SK-N-SH (cell line): ENCODE measurements around the gene GALNT5. TPM values are rescaled to one million over a fixed set of nuclear protein-coding genes. Genes with fewer than 3 reads are reported as not detected.

Experiments
- CTCF ChIA-PET: fragments of 300-600, 350-600 bp; formaldehyde crosslinking; extraction: SDS; loops from one replicate; lab custom pipeline; 2021; lab: Yijun Ruan, JAX
- POLR2A ChIA-PET: fragments of 350-600 bp; sonication (Branson Sonifier 250); formaldehyde crosslinking; extraction: SDS; loops from one replicate; lab custom pipeline; 2020; ENCODE audit warnings: antibody characterized with exemption, inconsistent platforms; lab: Yijun Ruan, JAX
- DNase-seq: peaks from one replicate; pipeline ENCODE4 v3.0.0; 2012
- H2AFZ ChIP-seq: fragments of 200-600 bp; sonication (generic); 2 replicates; pipeline ENCODE4 v1.8.1; 2016; ENCODE audit warnings: antibody characterized with exemption, mild to moderate bottlenecking, low read depth
- H3F3A ChIP-seq: fragments of 200-600 bp; sonication (generic); replicated peaks from 2 replicates; pipeline ENCODE3; 2016; ENCODE audit warnings: antibody characterized with exemption, mild to moderate bottlenecking; ENCODE audit not compliant: insufficient read depth
- H3K27ac ChIP-seq, 2 experiments: fragments of 200-500 bp in 1 of 2; fragments of 200-600 bp in 1 of 2; sonication (Bioruptor generic) in 1 of 2; sonication (generic), shearing (Covaris generic) in 1 of 2; 2 replicates each; pipeline versions ENCODE4 v1.5.1 to v1.6.1; 2014 to 2016; ENCODE audit warnings: low read depth in 2 of 2, inconsistent platforms in 1 of 2, low read length in 1 of 2, mild to moderate bottlenecking in 1 of 2, mixed read lengths in 1 of 2
- H3K27me3 ChIP-seq: fragments of 200-600 bp; sonication (generic), shearing (Covaris generic); 2 replicates; pipeline ENCODE4 v1.6.1; 2016; ENCODE audit warnings: mixed run types; ENCODE audit not compliant: insufficient read depth
- H3K36me3 ChIP-seq, 2 experiments: fragments of 200-500 bp in 1 of 2; fragments of 200-600 bp in 1 of 2; sonication (Bioruptor generic) in 1 of 2; sonication (generic) in 1 of 2; replicated peaks in 1 of 2; 2 replicates each; pipeline versions ENCODE3 to v1.5.1; 2014 to 2016; ENCODE audit warnings: low read length in 1 of 2, mild to moderate bottlenecking in 1 of 2; ENCODE audit not compliant: insufficient read depth in 2 of 2, control insufficient read depth in 1 of 2
- H3K4me1 ChIP-seq, 2 experiments: fragments of 200-500 bp in 1 of 2; fragments of 200-600 bp in 1 of 2; sonication (Bioruptor generic) in 1 of 2; sonication (generic), shearing (Covaris generic) in 1 of 2; 2 replicates each; pipeline versions ENCODE4 v1.5.1 to v1.6.1; 2014 to 2016; ENCODE audit warnings: low read depth in 1 of 2, low read length in 1 of 2, mixed run types in 1 of 2; ENCODE audit not compliant: insufficient read depth in 2 of 2, control insufficient read depth in 1 of 2
- H3K4me2 ChIP-seq: fragments of 200-600 bp; sonication (generic), shearing (Covaris generic); 2 replicates; pipeline ENCODE4 v1.6.1; 2017; ENCODE audit warnings: mixed run types
- H3K4me3 ChIP-seq, 2 experiments: fragments of 200-500 bp in 1 of 2; fragments of 200-600 bp in 1 of 2; sonication (Bioruptor generic) in 1 of 2; sonication (generic), shearing (Covaris generic) in 1 of 2; 2 replicates each; pipeline versions ENCODE4 v1.5.1 to v1.8.1; 2014 to 2016; ENCODE audit warnings: low read depth in 2 of 2, inconsistent platforms in 1 of 2, low read length in 1 of 2, mild to moderate bottlenecking in 1 of 2, mixed read lengths in 1 of 2, moderate library complexity in 1 of 2
- H3K79me2 ChIP-seq: fragments of 200-600 bp; sonication (generic); 2 replicates; pipeline ENCODE4 v1.8.1; 2017; ENCODE audit warnings: mild to moderate bottlenecking; ENCODE audit not compliant: insufficient read depth
- H3K9ac ChIP-seq: fragments of 200-600 bp; sonication (generic); 2 replicates; pipeline ENCODE4 v1.6.1; 2017; ENCODE audit warnings: mixed run types
- H3K9me2 ChIP-seq: fragments of 200-600 bp; sonication (generic); 2 replicates; pipeline ENCODE4 v1.6.1; 2017; ENCODE audit warnings: mixed run types
- H3K9me3 ChIP-seq: fragments of 200-600 bp; sonication (generic); 2 replicates; pipeline ENCODE4 v1.6.1; 2017; ENCODE audit warnings: mixed run types, mild to moderate bottlenecking, moderate library complexity
- H4K20me1 ChIP-seq: fragments of 200-600 bp; sonication (generic); 2 replicates; pipeline ENCODE4 v1.6.1; 2017; ENCODE audit warnings: mild to moderate bottlenecking, mixed run types; ENCODE audit not compliant: insufficient read depth
- CHD2 ChIP-seq: fragments of 150-350 bp; IDR thresholded peaks from 2 replicates; pipeline ENCODE4 v1.6.1; 2018; ENCODE audit warnings: low read length; ENCODE audit not compliant: partially characterized antibody
- CTCF ChIP-seq: fragments of 200-600 bp; sonication (generic); IDR thresholded peaks from 2 replicates; pipeline ENCODE4 v1.6.1; 2017; ENCODE audit warnings: antibody characterized with exemption, mild to moderate bottlenecking, moderate library complexity
- ELF1 ChIP-seq: IDR thresholded peaks from 2 replicates; pipeline ENCODE4 v1.4.0; 2012
- EP300 ChIP-seq, 2 experiments: IDR thresholded peaks; 2 replicates each; pipeline versions ENCODE4 v1.4.0 to v1.6.1; 2012; ENCODE audit warnings: borderline replicate concordance in 1 of 2, low read depth in 1 of 2, low read length in 1 of 2
- FOSL2 ChIP-seq: IDR thresholded peaks from 2 replicates; pipeline ENCODE4 v1.4.0; 2012; ENCODE audit warnings: low read depth, mild to moderate bottlenecking, moderate library complexity, borderline replicate concordance
- FOXJ3 ChIP-seq: sonication (generic); formaldehyde crosslinking; IDR thresholded peaks from 2 replicates; pipeline ENCODE4 v1.5.1; 2020; ENCODE audit warnings: mild to moderate bottlenecking, missing genetic modification reagents
- FOXM1 ChIP-seq: IDR thresholded peaks from 2 replicates; pipeline ENCODE4 v1.4.0; 2012; ENCODE audit warnings: low read depth, mild to moderate bottlenecking
- GABPA ChIP-seq: IDR thresholded peaks from 2 replicates; pipeline ENCODE4 v1.4.0; 2012; ENCODE audit warnings: low read depth, mild to moderate bottlenecking
- GATA2 ChIP-seq: sonication (generic); formaldehyde crosslinking; IDR thresholded peaks from 2 replicates; pipeline ENCODE4 v1.5.0; 2020; ENCODE audit warnings: mild to moderate bottlenecking, missing genetic modification reagents
- JUND ChIP-seq: IDR thresholded peaks from 2 replicates; pipeline ENCODE4 v1.4.0; 2012
- MEF2A ChIP-seq: IDR thresholded peaks from 2 replicates; pipeline ENCODE4 v1.4.0; 2012; ENCODE audit warnings: low read depth, borderline replicate concordance
- NFIC ChIP-seq: IDR thresholded peaks from 2 replicates; pipeline ENCODE4 v1.4.0; 2012; ENCODE audit warnings: borderline replicate concordance
- NRF1 ChIP-seq: IDR thresholded peaks from 2 replicates; pipeline ENCODE4 v1.6.1; 2012; ENCODE audit warnings: low read depth, mild to moderate bottlenecking, low read length
- RAD21 ChIP-seq: IDR thresholded peaks from 2 replicates; pipeline ENCODE4 v1.6.1; 2012; ENCODE audit warnings: mild to moderate bottlenecking, low read length
- RFX5 ChIP-seq: IDR thresholded peaks from 2 replicates; pipeline ENCODE4 v1.6.1; 2012; ENCODE audit warnings: mild to moderate bottlenecking, improper control_type of control experiment, low read length
- SIN3A ChIP-seq: IDR thresholded peaks from 2 replicates; pipeline ENCODE4 v1.6.1; 2012; ENCODE audit warnings: low read depth, mild to moderate bottlenecking, low read length, moderate library complexity, borderline replicate concordance
- TCF12 ChIP-seq: IDR thresholded peaks from 2 replicates; pipeline ENCODE4 v1.4.0; 2012
- TEAD4 ChIP-seq: IDR thresholded peaks from 2 replicates; pipeline ENCODE4 v1.4.0; 2012; ENCODE audit warnings: mild to moderate bottlenecking, borderline replicate concordance; ENCODE audit not compliant: insufficient read depth
- USF2 ChIP-seq: fragments of 150-350 bp; IDR thresholded peaks from 2 replicates; pipeline ENCODE4 v1.6.1; 2017; ENCODE audit warnings: antibody characterized with exemption, low read length, low read depth, borderline replicate concordance
- YY1 ChIP-seq: IDR thresholded peaks from 2 replicates; pipeline ENCODE4 v1.4.0; 2012; ENCODE audit warnings: low read depth, mild to moderate bottlenecking
- ZBTB33 ChIP-seq: IDR thresholded peaks from 2 replicates; pipeline ENCODE4 v1.4.0; 2012; ENCODE audit warnings: low read depth, borderline replicate concordance
- WGBS: methylation state at CpG from one replicate; pipeline ENCODE4 v1.1.6; 2017; ENCODE audit warnings: low lambda C conversion rate; 5-methylcytosine and 5-hydroxymethylcytosine counted together
- polyA plus RNA-seq, 3 experiments: library from polyadenylated mRNA; depleted of rRNA; stranded (reverse); fragments of >200 nt; gene quantifications; 2 replicates each; pipeline ENCODE4 v1.2.3, GENCODE V29; 2012
- TF ChIP-seq, protein P1 (sequence below): IDR thresholded peaks from 2 replicates; pipeline ENCODE4 v1.4.0; 2012; ENCODE audit warnings: low read depth
- TF ChIP-seq, protein P2 (sequence below): IDR thresholded peaks from 2 replicates; pipeline ENCODE4 v1.4.0; 2012; ENCODE audit warnings: low read depth, borderline replicate concordance

Gene GALNT5
- polyA plus RNA-seq, 1 of the 3 experiments (the other 2 are of a cell fraction), result 10.4 TPM

DNA sequence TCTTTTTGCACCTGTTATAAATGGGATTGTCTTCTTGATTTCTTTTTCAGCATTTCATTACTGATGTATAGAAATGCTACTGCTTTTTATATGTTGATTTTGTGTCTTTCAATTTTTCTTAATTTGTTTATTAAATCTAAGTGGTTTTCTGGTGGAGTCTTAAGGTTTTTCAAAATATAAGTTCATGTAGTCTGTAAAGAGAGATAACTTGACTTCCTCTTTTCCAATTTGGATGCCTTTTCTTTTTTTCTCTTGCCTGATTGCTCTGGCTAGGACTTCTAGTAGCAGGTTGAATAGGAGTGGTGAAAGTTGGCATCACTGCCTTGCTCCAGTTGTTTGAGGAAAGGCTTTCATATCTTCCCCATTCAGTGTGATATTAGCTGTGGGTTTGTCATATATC, 28.6 kb upstream of the GALNT5 start:
- no peaks in the 10 kb centered on the region for H4K20me1 ChIP-seq
- no peaks in the 10 kb centered on the region for H3K27me3 ChIP-seq
- H3K4me3 ChIP-seq, result no peak overlapping the region
- ChIA-PET POLR2A (no interaction called here), CTCF (no interaction called here)
- H3K4me2 ChIP-seq, result no peak overlapping the region
- H3K9me3 ChIP-seq, result no peaks in the 10 kb centered on the region
- H3F3A ChIP-seq, result peaks cover 21% of the 10 kb centered on the region
- peaks cover 0 to 5% of the 10 kb centered on the region in 2 experiments; a peak in 1 of 4 replicates for H3K4me1 ChIP-seq
- H3K9ac ChIP-seq, result no peak overlapping the region
- H3K27ac ChIP-seq, result peak overlapping the region; percentile 47 to 67; a peak in 3 of 4 replicates
- no peaks in the 10 kb centered on the region for H3K9me2 ChIP-seq
- 0 out of 2 replicates have a peak overlapping the region, but pooled peaks have one; percentile 74 for H2AFZ ChIP-seq
- H3K79me2 ChIP-seq, result no peaks in the 10 kb centered on the region
- no peak for DNase-seq
- TF ChIP-seq JUND (no peak), FOXJ3 (CRISPR knock-in tag) (no peak)
- TF ChIP-seq, all 33 proteins: peak for 0
- no peaks in the 10 kb centered on the region for H3K36me3 ChIP-seq

GRCh38 chr2:157229572-157229971, 27.9 kb upstream of the GALNT5 start:
- no peak for DNase-seq
- CTCF ChIA-PET, result interaction anchor here (1.3 kb wide), 1 partner anchor 8 kb away, joined by 3 read pairs; no protein-coding TSS in a partner anchor
- Histone ChIP-seq H3K9me3 (no peaks in the 10 kb centered on the region), H3K27me3 (no peaks in the 10 kb centered on the region), H2AFZ (peak overlapping the region; percentile 74), H3K36me3 (no peaks in the 10 kb centered on the region), H3K79me2 (no peaks in the 10 kb centered on the region), H3K4me1 (peaks cover 0 to 5% of the 10 kb centered on the region in 2 experiments; a peak in 1 of 4 replicates), H4K20me1 (no peaks in the 10 kb centered on the region), H3K9me2 (no peaks in the 10 kb centered on the region), H3K4me3 (no peak overlapping the region), H3K9ac (no peak overlapping the region), H3F3A (peaks cover 24% of the 10 kb centered on the region), H3K27ac (peak overlapping the region; percentile 58 to 67; a peak in 3 of 4 replicates), H3K4me2 (no peak overlapping the region)
- POLR2A ChIA-PET, result no interaction called here
- 13% methylated on average over 2 of the region's 2 CpGs for WGBS
- no peak for TF ChIP-seq RAD21
- TF ChIP-seq, protein P1, sequence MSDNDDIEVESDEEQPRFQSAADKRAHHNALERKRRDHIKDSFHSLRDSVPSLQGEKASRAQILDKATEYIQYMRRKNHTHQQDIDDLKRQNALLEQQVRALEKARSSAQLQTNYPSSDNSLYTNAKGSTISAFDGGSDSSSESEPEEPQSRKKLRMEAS, result peak; percentile 85
- TF ChIP-seq USF2, result no peak
- TF ChIP-seq MEF2A, result 0 out of 2 replicates have a peak, but pooled peaks have one; percentile 28
- TF ChIP-seq CTCF, result no peak
- TF ChIP-seq, protein P2, sequence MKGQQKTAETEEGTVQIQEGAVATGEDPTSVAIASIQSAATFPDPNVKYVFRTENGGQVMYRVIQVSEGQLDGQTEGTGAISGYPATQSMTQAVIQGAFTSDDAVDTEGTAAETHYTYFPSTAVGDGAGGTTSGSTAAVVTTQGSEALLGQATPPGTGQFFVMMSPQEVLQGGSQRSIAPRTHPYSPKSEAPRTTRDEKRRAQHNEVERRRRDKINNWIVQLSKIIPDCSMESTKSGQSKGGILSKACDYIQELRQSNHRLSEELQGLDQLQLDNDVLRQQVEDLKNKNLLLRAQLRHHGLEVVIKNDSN, result no peak; the same call in 1 of the 2 replicates
- peak; percentile 73 for TF ChIP-seq NFIC
- TF ChIP-seq SIN3A, result no peak
- peak; percentile 79 for TF ChIP-seq TCF12
- peak in 1 of 2 experiments; percentile 53; a peak in 1 of 4 replicates for TF ChIP-seq EP300 (IDR thresholded peaks at IDR 0.05; ENCODE audit: borderline replicate concordance in 1 of 2, low read depth in 1 of 2, low read length in 1 of 2)
- no peak for TF ChIP-seq GATA2
- no peak for TF ChIP-seq GABPA
- no peak for TF ChIP-seq CHD2
- peak; percentile 59; the same call in 1 of the 2 replicates for TF ChIP-seq FOSL2
- TF ChIP-seq RFX5, result no peak
- TF ChIP-seq FOXM1, result no peak
- TF ChIP-seq FOXJ3 (CRISPR knock-in tag), result no peak
- no peak for TF ChIP-seq ZBTB33
- peak; percentile 52; the same call in 1 of the 2 replicates for TF ChIP-seq TEAD4
- TF ChIP-seq ELF1, result no peak
- no peak for TF ChIP-seq NRF1
- no peak for TF ChIP-seq YY1
